Measurements from ENCODE around the gene NACC2.
A peak's percentile ranks its signal among the peaks of the same experiment; 100 is the strongest.

The NACC2 gene

GRCh38 chr9:136092741-136093140, 2.3 kb downstream of the NACC2 start:
- no peak for DNase-seq (ENCODE audit: low spot score)

- DNase-seq (ENCODE audit: low spot score) = no peak
Measured at GRCh38 chr9:136092353-136092650, 2.8 kb downstream of the NACC2 start.

- no peak for DNase-seq (ENCODE audit: low spot score)
Measured at GRCh38 chr9:136091582-136092352, 3.3 kb downstream of the NACC2 start.

- DNase-seq (ENCODE audit: low spot score) = no peak
Measured at GRCh38 chr9:136090768-136091581, 4.1 kb downstream of the NACC2 start.

DNA sequence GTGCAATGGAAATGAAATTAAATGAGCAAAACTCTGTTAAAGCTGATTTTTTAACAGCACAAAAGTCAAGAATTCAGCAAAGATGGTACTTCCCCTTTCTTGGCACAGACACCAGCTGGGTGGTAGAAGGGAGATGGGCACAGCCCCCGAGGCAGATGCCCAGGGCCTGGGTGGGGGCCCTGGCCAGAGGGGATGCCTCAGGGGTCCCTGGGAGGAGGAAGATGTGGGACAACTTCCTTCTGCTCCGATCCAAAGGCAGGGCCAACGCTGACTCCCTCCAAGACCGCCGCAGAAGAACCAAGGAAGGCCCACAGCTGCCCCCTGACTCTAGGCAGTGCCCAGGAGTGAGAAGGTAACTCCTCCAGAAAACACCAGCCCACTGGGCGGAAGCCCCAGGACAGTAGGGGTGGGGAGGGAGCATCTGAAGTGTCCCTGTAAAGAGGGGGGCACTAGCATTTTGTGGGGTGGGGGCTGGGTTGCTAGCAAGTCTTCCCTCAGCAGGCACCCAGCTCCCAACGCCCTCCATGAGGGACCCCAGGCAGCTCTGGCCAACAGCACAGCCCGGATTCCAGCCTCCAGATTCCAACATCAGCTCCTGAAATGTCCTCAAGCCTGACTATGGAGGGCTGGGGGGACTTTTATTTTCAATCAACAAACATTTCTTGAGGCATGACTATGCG, 4.9 kb downstream of the NACC2 start:
- DNase-seq (ENCODE audit: low spot score) = no peak

DNA sequence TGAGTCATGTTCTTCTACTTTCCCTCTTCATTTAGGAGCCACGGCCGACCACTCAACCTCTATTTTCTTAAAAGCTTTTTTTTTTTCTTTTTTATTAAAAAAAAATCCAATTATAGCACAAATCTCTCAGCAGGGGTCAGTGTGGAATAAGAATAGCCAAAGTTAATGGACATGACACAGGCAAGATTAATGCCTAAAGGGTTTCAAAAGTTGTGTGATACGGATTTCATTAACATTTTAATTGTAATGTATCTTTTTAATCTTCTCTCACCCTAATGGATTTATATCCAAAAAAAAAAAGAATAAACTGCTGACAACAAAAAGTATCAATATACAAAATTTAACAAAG, 5.4 kb downstream of the NACC2 start:
- peak; percentile 65 for DNase-seq (ENCODE audit: low spot score)

DNA sequence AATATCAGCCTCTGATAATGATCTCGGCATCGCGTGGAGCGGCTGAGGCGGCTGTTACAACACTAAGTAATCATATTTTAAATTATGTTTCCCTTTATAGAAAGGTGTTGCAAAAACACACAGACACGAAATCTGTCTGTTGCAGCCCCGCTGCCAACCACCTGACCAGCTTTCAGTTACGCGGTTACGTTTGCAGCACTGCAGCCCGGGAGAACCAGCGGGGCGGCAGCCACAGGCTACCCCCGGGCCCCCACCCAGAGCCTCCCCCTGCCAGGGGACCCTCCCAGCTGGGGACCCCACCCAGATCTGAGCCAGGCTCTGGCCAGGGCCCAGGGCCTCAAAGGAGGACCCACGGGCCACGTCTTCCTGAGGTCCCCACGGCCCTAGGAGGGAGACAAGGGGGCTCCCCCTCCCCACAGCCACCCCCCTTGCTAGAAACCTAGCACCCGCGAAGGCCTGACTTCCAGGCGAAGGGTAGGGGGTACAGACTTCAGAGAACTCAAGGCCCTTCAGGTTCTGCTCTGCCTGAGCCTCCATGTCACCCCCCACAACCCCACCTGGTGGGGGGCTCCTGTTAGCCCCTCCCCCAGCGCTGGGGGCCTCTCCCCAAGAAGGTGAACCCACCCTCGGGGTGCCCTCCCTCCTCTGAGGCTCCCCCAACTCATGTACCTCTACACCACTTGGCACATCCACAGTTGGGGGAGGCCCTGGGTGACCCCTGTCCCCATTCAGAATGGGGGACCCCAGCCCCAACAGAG, 6.0 kb downstream of the NACC2 start:
- no peak for DNase-seq (ENCODE audit: low spot score)

DNA sequence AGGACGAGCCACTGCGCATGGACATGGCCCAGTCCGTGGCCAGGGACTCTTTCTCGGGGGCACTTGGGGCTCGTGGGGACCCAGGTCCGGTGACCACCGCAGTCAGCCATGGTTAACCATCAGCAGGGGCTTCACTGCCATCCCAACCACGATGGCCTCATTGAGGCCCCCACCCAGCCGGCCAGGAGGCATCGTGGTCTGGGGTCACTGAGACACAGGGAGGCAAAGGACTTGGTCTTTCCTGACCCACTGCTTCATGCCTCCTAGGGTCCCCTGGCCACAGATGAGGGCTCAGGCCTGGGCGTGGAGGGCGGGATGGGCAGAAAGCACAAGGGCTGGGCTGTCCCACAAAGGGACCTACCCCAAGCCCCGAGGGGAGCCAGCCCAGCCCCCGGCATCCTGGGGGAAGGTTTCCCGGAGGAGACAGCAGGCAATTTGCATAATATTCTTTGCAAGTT, 6.6 kb downstream of the NACC2 start:
- DNase-seq (ENCODE audit: low spot score) = no peak

GRCh38 chr9:136087741-136088480, 7.2 kb downstream of the NACC2 start:
- DNase-seq (ENCODE audit: low spot score) = no peak

- no peak for DNase-seq (ENCODE audit: low spot score)
Measured at GRCh38 chr9:136086951-136087740, 7.9 kb downstream of the NACC2 start.

- no peak for DNase-seq (ENCODE audit: low spot score)
Measured at GRCh38 chr9:136086213-136086881, 8.7 kb downstream of the NACC2 start.

DNA sequence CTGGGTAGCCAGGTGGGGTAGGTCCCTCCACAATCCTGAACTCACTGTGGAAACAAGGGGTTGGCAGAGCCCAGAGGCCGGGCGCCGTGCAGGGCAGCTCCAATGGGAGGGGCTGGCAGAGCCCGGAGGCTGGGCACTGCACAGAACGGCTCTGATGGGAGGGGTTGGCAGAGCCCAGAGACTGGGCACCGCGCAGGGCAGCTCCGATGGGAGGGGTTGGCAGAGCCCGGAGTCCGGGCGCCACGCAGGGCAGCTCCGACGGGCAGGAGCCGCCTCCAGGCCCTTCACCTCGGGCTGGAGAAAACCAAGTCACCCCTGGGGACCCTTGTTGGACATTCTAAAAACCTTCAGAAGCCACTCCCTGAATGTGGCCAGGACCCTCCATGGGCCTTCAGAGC, 9.3 kb downstream of the NACC2 start:
- no peak for DNase-seq (ENCODE audit: low spot score)

GRCh38 chr9:136084063-136084944, 10.8 kb downstream of the NACC2 start:
- DNase-seq (ENCODE audit: low spot score) = no peak

GRCh38 chr9:136083558-136084062, 11.5 kb downstream of the NACC2 start:
- no peak for DNase-seq (ENCODE audit: low spot score)

DNA sequence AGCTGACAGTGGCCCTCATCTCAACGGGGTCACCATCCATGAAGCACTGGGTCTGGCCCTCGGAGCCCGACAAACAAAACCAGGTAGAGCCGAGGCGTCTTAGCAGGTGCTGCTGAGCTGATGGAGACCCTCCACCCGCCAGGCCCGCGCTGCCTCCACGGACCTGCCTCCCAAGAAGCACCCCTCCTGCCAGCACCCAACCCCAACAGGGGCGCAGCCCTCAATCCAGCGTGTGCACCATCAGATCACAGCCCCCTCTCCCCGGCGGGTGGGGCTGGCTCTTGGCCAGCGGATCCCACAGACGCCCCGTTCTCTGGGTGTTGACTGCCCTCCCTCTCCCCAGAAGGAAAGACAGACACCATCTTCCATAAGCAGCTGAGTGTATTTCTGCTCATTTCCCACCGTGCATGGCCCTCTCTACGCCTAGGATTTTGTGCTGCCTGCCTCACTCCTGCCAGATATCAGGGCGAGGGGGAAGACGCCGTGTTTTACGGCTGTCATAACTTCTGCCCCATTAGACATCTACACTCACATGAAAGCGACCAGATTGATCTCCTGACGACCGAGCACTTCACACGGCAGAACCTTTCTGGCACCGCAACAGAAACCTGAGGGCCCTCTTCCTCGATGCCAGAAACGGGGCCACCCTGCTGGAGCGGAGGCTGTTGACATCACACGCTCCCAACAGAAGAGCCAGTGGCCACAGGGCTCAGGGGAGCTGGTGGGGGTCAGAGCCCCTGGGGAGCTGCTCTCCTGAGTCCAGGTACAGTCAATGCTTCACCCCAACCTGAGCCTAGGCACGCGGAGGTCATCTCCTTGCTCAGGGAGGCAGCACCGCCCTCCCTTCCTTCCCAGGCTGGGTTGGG, 12.4 kb downstream of the NACC2 start:
- no peak for DNase-seq (ENCODE audit: low spot score)

DNA sequence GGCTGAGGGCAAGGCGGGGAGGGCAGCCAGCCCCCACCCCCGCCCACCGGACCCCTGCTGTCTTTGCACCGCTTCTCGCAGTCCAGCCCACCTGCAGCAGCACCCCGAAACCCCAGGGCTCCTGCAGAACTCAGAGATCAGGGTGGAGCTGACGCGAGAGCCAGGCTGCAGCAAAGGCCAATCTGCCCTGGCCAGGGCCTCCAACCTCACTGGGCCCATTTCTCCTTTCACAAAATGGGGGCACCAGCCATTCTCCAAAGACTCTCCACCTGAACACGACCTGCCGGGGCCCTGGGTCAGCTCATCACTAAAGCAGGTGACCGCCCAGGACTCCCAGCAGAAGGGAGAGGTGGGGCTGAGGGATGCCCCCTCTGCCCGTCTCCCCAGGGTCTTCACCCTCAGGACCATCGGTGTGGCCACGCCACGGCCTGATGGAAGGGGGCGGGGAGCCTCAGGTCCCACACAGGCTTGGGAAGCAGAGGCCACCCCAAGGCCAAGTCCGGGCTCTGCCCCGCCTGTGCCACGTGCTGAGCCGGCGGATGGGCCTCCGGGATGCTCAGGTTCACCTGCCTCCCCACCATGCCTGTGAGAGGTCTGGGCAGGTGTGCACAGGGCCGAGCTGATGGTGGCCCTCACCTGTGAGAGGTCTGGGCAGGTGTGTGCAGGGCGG, 13.1 kb downstream of the NACC2 start:
- DNase-seq (ENCODE audit: low spot score) = no peak

- DNase-seq (ENCODE audit: low spot score) = no peak
Measured at GRCh38 chr9:136081113-136081825, 13.8 kb downstream of the NACC2 start.
